NCI-H510A (cell line): ENCODE results near the gene CMTM2.
A peak's percentile ranks its signal among the peaks of the same experiment; 100 is the strongest.

Experiments
- DNase-seq: peaks from one replicate; lab custom pipeline; 2025; lab: John Stamatoyannopoulos, UW

Gene CMTM2

GRCh38 chr16:66578651-66579531 is at the start of gene CMTM2:
Gene CMTM2 (plus strand): TSS chr16:66579463. CDS start chr16:66579608, 145 bp downstream.
- DNase-seq: no peak

GRCh38 chr16:66529475-66529874 is 49.8 kb upstream of the CMTM2 start:
- no peak for DNase-seq

GRCh38 chr16:66534376-66534799 is 44.9 kb upstream of the CMTM2 start:
- DNase-seq: no peak

GRCh38 chr16:66536525-66536924 is 42.7 kb upstream of the CMTM2 start:
- no peak for DNase-seq

GRCh38 chr16:66537236-66537635 is 42.0 kb upstream of the CMTM2 start:
- DNase-seq: no peak

- DNase-seq: no peak
Observed at GRCh38 chr16:66538910-66539309, 40.4 kb upstream of the CMTM2 start.

GRCh38 chr16:66539623-66540469 is 39.4 kb upstream of the CMTM2 start:
- no peak for DNase-seq

GRCh38 chr16:66541388-66542355 is 37.6 kb upstream of the CMTM2 start:
- no peak for DNase-seq

- no peak for DNase-seq
Observed at GRCh38 chr16:66542396-66542795, 36.9 kb upstream of the CMTM2 start.

- DNase-seq: no peak
Observed at GRCh38 chr16:66543541-66543940, 35.7 kb upstream of the CMTM2 start.

- DNase-seq: no peak
Observed at GRCh38 chr16:66544016-66544757, 35.1 kb upstream of the CMTM2 start.

- no peak for DNase-seq
Observed at GRCh38 chr16:66547101-66547989, 31.9 kb upstream of the CMTM2 start.

- no peak for DNase-seq
Observed at GRCh38 chr16:66548068-66548467, 31.2 kb upstream of the CMTM2 start.

GRCh38 chr16:66548868-66549267 is 30.4 kb upstream of the CMTM2 start:
- DNase-seq: no peak

GRCh38 chr16:66549284-66550131 is 29.8 kb upstream of the CMTM2 start, which contains the start of gene TK2:
Gene TK2 (minus strand): TSS chr16:66550122. CDS start chr16:66550061, 61 bp downstream.
- DNase-seq: no peak

GRCh38 chr16:66551348-66551759 is 27.9 kb upstream of the CMTM2 start:
- DNase-seq: peak; percentile 48

GRCh38 chr16:66551788-66552285 is 27.4 kb upstream of the CMTM2 start:
- no peak for DNase-seq

- DNase-seq: peak; percentile 37
Observed at GRCh38 chr16:66552286-66553177, 26.7 kb upstream of the CMTM2 start, which contains the start of gene CKLF. Gene CKLF (plus strand): TSS chr16:66552576. CDS start chr16:66552716, 140 bp downstream.
